Measurements from ENCODE around the gene CELA3A. TPM values are rescaled to one million over a fixed set of nuclear protein-coding genes. Genes with fewer than 3 reads are reported as not detected.
"Not testable (repeated sequence)": the region's sequence is repeated elsewhere in the genome, so short reads cannot be mapped to it uniquely, and the experiment has no call there.

CELA3A gene
- total and polyA plus RNA-seq, 2 of the 13 experiments (the other 11 are each of a cell fraction or from before 2014, with no cell fraction given), result 0.09 TPM; not detected in 1

GRCh38 chr1:21966247-21967000 lies 35.0 kb upstream of the CELA3A start:
- DNase-seq (ENCODE audit: low spot score), result peak; percentile 34
- Histone ChIP-seq H3K9me3 (ENCODE audit: low read length) (no peaks in the 10 kb centered on the region), H3K4me2 (ENCODE audit: low read depth, low read length) (no peak overlapping the region), H3K27ac (ENCODE audit: extremely low read length, insufficient read depth, low read length) (no peak overlapping the region), H4K20me1 (ENCODE audit: insufficient read depth, low read length) (no peaks in the 10 kb centered on the region), H3K4me1 (ENCODE audit: insufficient read depth, low read length) (peaks cover 50% of the 10 kb centered on the region), H3K36me3 (replicated peaks in 1 of 2; ENCODE audit: control insufficient read depth in 1 of 2, insufficient read depth in 2 of 2, low read length in 2 of 2) (no peaks in the 10 kb centered on the region), H3K79me2 (ENCODE audit: insufficient read depth, low read length) (no peaks in the 10 kb centered on the region), H2AFZ (ENCODE audit: low read length) (no peak overlapping the region), H3K9ac (ENCODE audit: insufficient read depth, low read depth, low read length) (no peak overlapping the region), H3K4me3 (replicated peaks in 1 of 3; ENCODE audit: insufficient read depth in 1 of 3, low read depth in 2 of 3, low read length in 3 of 3) (no peak overlapping the region), H3K27me3 (ENCODE audit: control insufficient read depth in 1 of 2, insufficient read depth in 2 of 2, low read length in 2 of 2) (no peaks in the 10 kb centered on the region)
- ChIA-PET POLR2A (no interaction called here), CTCF (ENCODE audit: low intra/inter-chr PET ratio, low total read pairs) (no interaction called here)
- intact Hi-C loops (cut with micrococcal nuclease; ENCODE audit: unreplicated experiment) (no loop called here), in situ Hi-C loops (cut with HindIII; ENCODE audit: extremely low pct_ligation_motif_present, low pct_unique_long_range_greater_than_20kb) (loop anchor here (10.0 kb wide), 1 partner anchor 262 kb away; no protein-coding TSS in a partner anchor)
- TF ChIP-seq ATF7 (IDR thresholded peaks at IDR 0.05), result peak; percentile 63
- no peak for TF ChIP-seq ATF7 (CRISPR knock-in tag; IDR thresholded peaks at IDR 0.05)
- TF ChIP-seq EZH2 (conservative IDR thresholded peaks at IDR 0.05; ENCODE audit: low read depth, low read length), result no peak
- TF ChIP-seq ZNF549 (CRISPR knock-in tag; IDR thresholded peaks at IDR 0.05), result no peak
- peak; percentile 55; the same call in 1 of the 2 replicates for TF ChIP-seq CREB1 (IDR thresholded peaks at IDR 0.05)
- TF ChIP-seq CREB1 (CRISPR knock-in tag; IDR thresholded peaks at IDR 0.05), result no peak
- 92% methylated on average over 13 of the region's 15 CpGs for WGBS (ENCODE audit: low lambda C conversion rate)
- no peak for ATAC-seq
- FAIRE-seq, result no peak
- no TSS peak for BruUV-seq (replicated peaks)

GRCh38 chr1:21967216-21967615 lies 34.2 kb upstream of the CELA3A start:
- POLR2A ChIA-PET; H3K27ac ChIP-seq (ENCODE audit: extremely low read length, insufficient read depth, low read length); H2AFZ ChIP-seq (ENCODE audit: low read length); H4K20me1 ChIP-seq (ENCODE audit: insufficient read depth, low read length); H3K36me3 ChIP-seq (replicated peaks in 1 of 2; ENCODE audit: control insufficient read depth in 1 of 2, insufficient read depth in 2 of 2, low read length in 2 of 2); H3K9me3 ChIP-seq (ENCODE audit: low read length); H3K4me2 ChIP-seq (ENCODE audit: low read depth, low read length); H3K9ac ChIP-seq (ENCODE audit: insufficient read depth, low read depth, low read length); ATAC-seq; H3K79me2 ChIP-seq (ENCODE audit: insufficient read depth, low read length); CTCF ChIA-PET (ENCODE audit: low intra/inter-chr PET ratio, low total read pairs); H3K27me3 ChIP-seq (ENCODE audit: control insufficient read depth in 1 of 2, insufficient read depth in 2 of 2, low read length in 2 of 2); intact Hi-C loops (cut with micrococcal nuclease; ENCODE audit: unreplicated experiment); FAIRE-seq; BruUV-seq (replicated peaks); H3K4me3 ChIP-seq (replicated peaks in 1 of 3; ENCODE audit: insufficient read depth in 1 of 3, low read depth in 2 of 3, low read length in 3 of 3); TF ChIP-seq FOXA1 (IDR thresholded peaks at IDR 0.05): not testable (repeated sequence)
- peaks cover 50% of the 10 kb centered on the region for H3K4me1 ChIP-seq (ENCODE audit: insufficient read depth, low read length)
- in situ Hi-C loops (cut with HindIII; ENCODE audit: extremely low pct_ligation_motif_present, low pct_unique_long_range_greater_than_20kb), result loop anchor here (10.0 kb wide), 1 partner anchor 262 kb away; no protein-coding TSS in a partner anchor
- DNase-seq (ENCODE audit: low spot score), result peak; percentile 63
- WGBS (ENCODE audit: low lambda C conversion rate), result 71% methylated on average over 6 of the region's 6 CpGs
- 0 out of 2 replicates have a peak, but pooled peaks have one; percentile 28 for TF ChIP-seq ARID5B (CRISPR knock-in tag; IDR thresholded peaks at IDR 0.05)
- peak; percentile 33 for TF ChIP-seq FOXA3 (CRISPR knock-in tag; IDR thresholded peaks at IDR 0.05)
- TF ChIP-seq FOXA1 (CRISPR knock-in tag; IDR thresholded peaks at IDR 0.05), result 0 out of 2 replicates have a peak, but pooled peaks have one; percentile 10
- peak; percentile 40 for TF ChIP-seq TCF7 (IDR thresholded peaks at IDR 0.05; ENCODE audit: low read depth)
- TF ChIP-seq EP300 (IDR thresholded peaks at IDR 0.05; ENCODE audit: low read depth in 2 of 2, low read length in 2 of 2), result peak in 1 of 2 experiments; percentile 47; a peak in 1 of 4 replicates
- peak; percentile 29; the same call in 1 of the 2 replicates for TF ChIP-seq EP300 (CRISPR knock-in tag; IDR thresholded peaks at IDR 0.05; ENCODE audit: borderline replicate concordance)
- peak; percentile 79 for TF ChIP-seq FOSL2 (CRISPR knock-in tag; IDR thresholded peaks at IDR 0.05)
- TF ChIP-seq HMG20A (CRISPR knock-in tag; IDR thresholded peaks at IDR 0.05; ENCODE audit: borderline replicate concordance), result peak; percentile 21; the same call in 1 of the 2 replicates
- TF ChIP-seq ETV5 (CRISPR knock-in tag; IDR thresholded peaks at IDR 0.05; ENCODE audit: borderline replicate concordance), result peak; percentile 23; the same call in 1 of the 2 replicates
